PC-3 (cell line): ENCODE data around the gene LRRC31. TPM values are rescaled to one million over a fixed set of nuclear protein-coding genes. Genes with fewer than 3 reads are reported as not detected.
A peak's percentile ranks its signal among the peaks of the same experiment; 100 is the strongest.

Source experiments
- ATAC-seq: fragments of 200-7000 bp; cut with Tn5 transposase; 2 replicates; pipeline ENCODE4 v1.9.1; 2020; ENCODE audit warnings: mild to moderate bottlenecking, moderate library complexity
- BruUV-seq: library from RNA; stranded (reverse); fragments of 400-500 nt; replicated peaks from 2 replicates; lab custom pipeline; 2021; lab: Mats Ljungman, UMichigan
- CTCF ChIA-PET: fragments of 300-600 bp; sonication (Branson Sonifier 250); formaldehyde crosslinking; loops from one replicate; lab custom pipeline; 2022; ENCODE audit warnings: antibody characterized with exemption; lab: Charles Lee
- POLR2A ChIA-PET: fragments of 300-600 bp; sonication (Branson Sonifier 250); formaldehyde crosslinking; loops from one replicate; lab custom pipeline; 2022; ENCODE audit warnings: antibody characterized with exemption; ENCODE audit not compliant: unreplicated experiment; lab: Charles Lee
- DNase-seq: peaks from one replicate; pipeline ENCODE4 v3.0.0-alpha.2; 2015
- H2AFZ ChIP-seq: fragments of 300-600 bp; sonication (generic); 2 replicates; pipeline ENCODE4 v1.6.0; 2016; ENCODE audit warnings: antibody characterized with exemption, low read length
- H3F3A ChIP-seq: fragments of 300-600 bp; sonication (generic); one replicate; pipeline ENCODE4 v1.6.0; 2017; ENCODE audit warnings: antibody characterized with exemption, low read length, control low read depth, mild to moderate bottlenecking; ENCODE audit not compliant: unreplicated experiment
- H3K27ac ChIP-seq: fragments of 300-600 bp; sonication (generic); 2 replicates; pipeline ENCODE4 v1.5.1; 2016; ENCODE audit warnings: mild to moderate bottlenecking, low read length
- H3K27me3 ChIP-seq: fragments of 300-600 bp; sonication (generic); 2 replicates; pipeline ENCODE4 v1.6.1; 2016; ENCODE audit warnings: low read length, mixed read lengths
- H3K36me3 ChIP-seq: fragments of 300-600 bp; sonication (generic); 2 replicates; pipeline ENCODE4 v1.6.1; 2016; ENCODE audit warnings: low read depth, mixed run types, low read length, mixed read lengths
- H3K4me1 ChIP-seq: fragments of 300-600 bp; sonication (generic); 2 replicates; pipeline ENCODE4 v1.5.1; 2016; ENCODE audit warnings: low read length; ENCODE audit not compliant: insufficient read depth
- H3K4me2 ChIP-seq: fragments of 300-600 bp; sonication (generic); 2 replicates; pipeline ENCODE4 v1.6.0; 2016; ENCODE audit warnings: low read length
- H3K4me3 ChIP-seq: fragments of 300-600 bp; sonication (generic); 2 replicates; pipeline ENCODE4 v1.5.1; 2016; ENCODE audit warnings: mild to moderate bottlenecking, low read length, mixed read lengths
- H3K79me2 ChIP-seq: fragments of 300-600 bp; sonication (generic); 2 replicates; pipeline ENCODE4 v1.6.1; 2017; ENCODE audit warnings: low read length, mixed read lengths
- H3K9ac ChIP-seq: fragments of 300-600 bp; sonication (generic); 2 replicates; pipeline ENCODE4 v1.6.0; 2016; ENCODE audit warnings: mild to moderate bottlenecking, low read length
- H3K9me2 ChIP-seq: fragments of 300-600 bp; sonication (generic); replicated peaks from 2 replicates; pipeline ENCODE4 v1.6.1; 2016; ENCODE audit warnings: mixed run types, low read length, mixed read lengths
- H3K9me3 ChIP-seq: fragments of 300-600 bp; sonication (generic); 2 replicates; pipeline ENCODE4 v1.6.1; 2016; ENCODE audit warnings: low read length, mixed read lengths
- H4K20me1 ChIP-seq: fragments of 300-600 bp; sonication (generic); 2 replicates; pipeline ENCODE4 v1.6.1; 2016; ENCODE audit warnings: low read length, mixed read lengths
- CTCF ChIP-seq: fragments of 300-600 bp; sonication (generic); conservative IDR thresholded peaks from 2 replicates; pipeline ENCODE4 v1.5.1; 2017; ENCODE audit warnings: antibody characterized with exemption, low read depth, mild to moderate bottlenecking, low read length
- EZH2 ChIP-seq: fragments of 300-600 bp; sonication (generic); IDR thresholded peaks from one replicate; pipeline ENCODE4 v1.6.1; 2017; ENCODE audit warnings: antibody characterized with exemption, mild to moderate bottlenecking, low read length; ENCODE audit not compliant: unreplicated experiment
- EZH2phosphoT487 ChIP-seq: fragments of 300-600 bp; sonication (generic); IDR thresholded peaks from 2 replicates; pipeline ENCODE4 v1.6.1; 2018; ENCODE audit warnings: mild to moderate bottlenecking, antibody characterized with exemption, low read length, borderline replicate concordance
- intact Hi-C: fragments of 100-400 bp; cut with micrococcal nuclease; formaldehyde crosslinking; loops from 2 replicates; pipeline ENCODE4 v1.9.0; 2023
- total RNA-seq: library from RNA; depleted of rRNA; stranded (reverse); fragments of >200 nt; gene quantifications from 2 replicates; pipeline ENCODE4 v1.2.3, GENCODE V29; 2014

Gene LRRC31
- total RNA-seq, 1 experiment from 2014 or later: 0.04 TPM

GRCh38 chr3:169864270-169864669 is 5.5 kb downstream of the LRRC31 start:
- Histone ChIP-seq H3K36me3 (no peaks in the 10 kb centered on the region), H2AFZ (no peak overlapping the region), H3K79me2 (no peaks in the 10 kb centered on the region), H3K27me3 (no peaks in the 10 kb centered on the region), H3K9me3 (no peaks in the 10 kb centered on the region), H4K20me1 (no peaks in the 10 kb centered on the region), H3K4me1 (no peaks in the 10 kb centered on the region), H3K4me3 (no peak overlapping the region), H3K9me2 (no peaks in the 10 kb centered on the region), H3K27ac (no peak overlapping the region), H3K4me2 (no peak overlapping the region), H3F3A (no peaks in the 10 kb centered on the region), H3K9ac (no peak overlapping the region)
- ATAC-seq (no peak), DNase-seq (no peak)
- BruUV-seq: no TSS peak
- ChIA-PET POLR2A (no interaction called here), CTCF (no interaction called here)
- intact Hi-C loops: loop anchor here (5.0 kb wide), 1 partner anchor 102 kb away; no protein-coding TSS in a partner anchor
- TF ChIP-seq EZH2phosphoT487: no peak
- no peak for TF ChIP-seq CTCF

- no peak for TF ChIP-seq EZH2phosphoT487
- TF ChIP-seq CTCF: peak; percentile 97
- ATAC-seq (peak; percentile 89), DNase-seq (peak; percentile 92)
- ChIA-PET POLR2A (interaction anchor here (0.7 kb wide), 1 partner anchor 97 kb away, joined by 4 read pairs; no protein-coding TSS in a partner anchor), CTCF (no interaction called here)
- no peaks in the 10 kb centered on the region for H3K4me1 ChIP-seq
- H3F3A ChIP-seq: no peaks in the 10 kb centered on the region
- no peak overlapping the region for H3K4me3 ChIP-seq
- no peak overlapping the region for H3K9ac ChIP-seq
- H2AFZ ChIP-seq: no peak overlapping the region
- H3K9me3 ChIP-seq: no peaks in the 10 kb centered on the region
- no peaks in the 10 kb centered on the region for H3K36me3 ChIP-seq
- BruUV-seq: no TSS peak
- H3K79me2 ChIP-seq: no peaks in the 10 kb centered on the region
- H3K27me3 ChIP-seq: no peaks in the 10 kb centered on the region
- H3K4me2 ChIP-seq: 0 out of 2 replicates have a peak overlapping the region, but pooled peaks have one; percentile 20
- H4K20me1 ChIP-seq: no peaks in the 10 kb centered on the region
- H3K9me2 ChIP-seq: no peaks in the 10 kb centered on the region
- no peak overlapping the region for H3K27ac ChIP-seq
- intact Hi-C loops: loop anchor here (1.0 to 5.0 kb wide), 3 partner anchors 101 to 191 kb away; partner anchors contain the start of gene SEC62
These were observed 6.3 kb downstream of the LRRC31 start for GRCh38 chr3:169863458-169863899.

GRCh38 chr3:169861871-169862270 is 7.9 kb downstream of the LRRC31 start:
- intact Hi-C loops: loop anchor here (2.0 to 5.0 kb wide), 2 partner anchors 100 to 193 kb away; no protein-coding TSS in a partner anchor
- DNase-seq (no peak), ATAC-seq (no peak)
- ChIA-PET CTCF (interaction anchor here (0.6 kb wide), 1 partner anchor 36 kb away, joined by 8 read pairs; no protein-coding TSS in a partner anchor), POLR2A (interaction anchor here (1.1 kb wide), 1 partner anchor 105 kb away, joined by 7 read pairs; no protein-coding TSS in a partner anchor)
- H3F3A ChIP-seq: no peaks in the 10 kb centered on the region
- no TSS peak for BruUV-seq
- no peaks in the 10 kb centered on the region for H3K79me2 ChIP-seq
- no peak for TF ChIP-seq EZH2
- TF ChIP-seq CTCF: no peak
- no peak for TF ChIP-seq EZH2phosphoT487
- H3K9ac ChIP-seq: no peak overlapping the region
- H3K4me3 ChIP-seq: no peak overlapping the region
- no peak overlapping the region for H2AFZ ChIP-seq
- no peaks in the 10 kb centered on the region for H3K4me1 ChIP-seq
- H3K4me2 ChIP-seq: no peak overlapping the region
- no peaks in the 10 kb centered on the region for H4K20me1 ChIP-seq
- H3K9me2 ChIP-seq: no peaks in the 10 kb centered on the region
- H3K36me3 ChIP-seq: no peaks in the 10 kb centered on the region
- no peaks in the 10 kb centered on the region for H3K27me3 ChIP-seq
- no peaks in the 10 kb centered on the region for H3K9me3 ChIP-seq
- H3K27ac ChIP-seq: no peak overlapping the region
